ENCODE results near the gene EPHA6.
"Not testable (repeated sequence)": the region's sequence is repeated elsewhere in the genome, so short reads cannot be mapped to it uniquely, and the experiment has no call there.

EPHA6 gene

GRCh38 chr3:97485206-97485605 lies 670.8 kb downstream of the EPHA6 start:
- no peak for DNase-seq

- no peak for DNase-seq
Observed at GRCh38 chr3:97487587-97487986, 673.2 kb downstream of the EPHA6 start.

- DNase-seq, result no peak
Observed at GRCh38 chr3:97488741-97489140, 674.3 kb downstream of the EPHA6 start.

GRCh38 chr3:97495896-97496295 lies 681.5 kb downstream of the EPHA6 start:
- no peak for DNase-seq

GRCh38 chr3:97497138-97497537 lies 682.7 kb downstream of the EPHA6 start:
- DNase-seq, result no peak

- DNase-seq, result no peak
Observed at GRCh38 chr3:97504463-97504862, 690.1 kb downstream of the EPHA6 start.

GRCh38 chr3:97510795-97511194 lies 696.4 kb downstream of the EPHA6 start:
- DNase-seq, result no peak

GRCh38 chr3:97515076-97515475 lies 700.7 kb downstream of the EPHA6 start:
- no peak for DNase-seq

GRCh38 chr3:97530691-97531090 lies 716.3 kb downstream of the EPHA6 start:
- no peak for DNase-seq

GRCh38 chr3:97547573-97547972 lies 733.2 kb downstream of the EPHA6 start:
- not testable (repeated sequence) for DNase-seq

GRCh38 chr3:97550408-97550807 lies 736.0 kb downstream of the EPHA6 start:
- DNase-seq, result no peak

GRCh38 chr3:97552186-97552585 lies 737.8 kb downstream of the EPHA6 start:
- DNase-seq, result no peak

GRCh38 chr3:97575742-97576141 lies 761.3 kb downstream of the EPHA6 start:
- no peak for DNase-seq

- no peak for DNase-seq
Observed at GRCh38 chr3:97576221-97576620, 761.8 kb downstream of the EPHA6 start.

- no peak for DNase-seq
Observed at GRCh38 chr3:97579365-97579764, 765.0 kb downstream of the EPHA6 start.

- DNase-seq, result no peak
Observed at GRCh38 chr3:97610626-97611025, 796.2 kb downstream of the EPHA6 start.

- DNase-seq, result no peak
Observed at GRCh38 chr3:97612632-97613031, 798.2 kb downstream of the EPHA6 start.

- no peak for DNase-seq
Observed at GRCh38 chr3:97613139-97613538, 798.7 kb downstream of the EPHA6 start.

GRCh38 chr3:97620514-97620913 lies 806.1 kb downstream of the EPHA6 start:
- not testable (repeated sequence) for DNase-seq

- no peak for DNase-seq
Observed at GRCh38 chr3:97636465-97636864, 822.1 kb downstream of the EPHA6 start.

GRCh38 chr3:97646932-97647331 lies 832.5 kb downstream of the EPHA6 start:
- DNase-seq, result no peak

- DNase-seq, result no peak
Observed at GRCh38 chr3:97647441-97647982, 833.1 kb downstream of the EPHA6 start.

- DNase-seq, result no peak
Observed at GRCh38 chr3:97655971-97656370, 841.6 kb downstream of the EPHA6 start.

- DNase-seq, result no peak
Observed at GRCh38 chr3:97656638-97657037, 842.2 kb downstream of the EPHA6 start.

GRCh38 chr3:97658668-97659285 lies 844.4 kb downstream of the EPHA6 start:
- DNase-seq, result no peak
